ENCODE measurements around the gene GLIPR1L2.
"Not testable (repeated sequence)": the region's sequence is repeated elsewhere in the genome, so short reads cannot be mapped to it uniquely, and the experiment has no call there.

The GLIPR1L2 gene

DNA sequence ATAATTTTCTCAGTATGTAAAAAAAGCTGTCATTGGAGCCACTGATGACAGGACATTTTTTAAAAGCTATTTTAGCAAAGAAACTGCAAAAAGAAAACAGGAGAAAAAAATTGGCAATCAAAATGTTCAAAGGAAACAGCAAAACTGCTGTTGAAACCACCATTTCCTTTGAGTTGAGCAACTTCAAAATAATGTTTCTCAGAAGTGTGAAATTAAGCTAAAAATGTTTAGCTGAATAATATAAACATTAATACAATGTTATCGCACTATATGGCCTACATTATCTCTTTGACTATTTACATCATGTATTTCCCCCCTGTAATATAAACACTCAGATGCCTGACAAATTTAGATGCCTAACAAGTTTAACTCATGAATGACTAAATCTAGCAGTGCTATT is 66.3 kb downstream of the GLIPR1L2 start:
- no peak overlapping the region for H3K4me3 ChIP-seq (ENCODE audit: low read length)
- no peaks in the 10 kb centered on the region for H3K79me2 ChIP-seq (ENCODE audit: low read length)
- H3K9ac ChIP-seq (ENCODE audit: low read length): no peak overlapping the region
- H3K4me2 ChIP-seq (ENCODE audit: low read depth, low read length): 0 out of 2 replicates have a peak overlapping the region, but pooled peaks have one; percentile 6
- H3K4me1 ChIP-seq (ENCODE audit: low read length): peaks cover 16% of the 10 kb centered on the region
- H3K9me3 ChIP-seq (replicated peaks; ENCODE audit: insufficient read depth, low read length): no peaks in the 10 kb centered on the region
- H3K27ac ChIP-seq (ENCODE audit: low read length): no peak overlapping the region; the same call in 1 of the 2 replicates
- H3K36me3 ChIP-seq (replicated peaks; ENCODE audit: insufficient read depth, low read length): no peaks in the 10 kb centered on the region
- no peaks in the 10 kb centered on the region for H3K27me3 ChIP-seq (replicated peaks; ENCODE audit: insufficient read depth, low read length)
- H3K9me2 ChIP-seq (replicated peaks; ENCODE audit: insufficient read depth, low read length): no peaks in the 10 kb centered on the region
- TF ChIP-seq EZH2 (optimal IDR thresholded peaks at IDR 0.05; ENCODE audit: low read depth, low read length): no peak
- TF ChIP-seq, protein P1, sequence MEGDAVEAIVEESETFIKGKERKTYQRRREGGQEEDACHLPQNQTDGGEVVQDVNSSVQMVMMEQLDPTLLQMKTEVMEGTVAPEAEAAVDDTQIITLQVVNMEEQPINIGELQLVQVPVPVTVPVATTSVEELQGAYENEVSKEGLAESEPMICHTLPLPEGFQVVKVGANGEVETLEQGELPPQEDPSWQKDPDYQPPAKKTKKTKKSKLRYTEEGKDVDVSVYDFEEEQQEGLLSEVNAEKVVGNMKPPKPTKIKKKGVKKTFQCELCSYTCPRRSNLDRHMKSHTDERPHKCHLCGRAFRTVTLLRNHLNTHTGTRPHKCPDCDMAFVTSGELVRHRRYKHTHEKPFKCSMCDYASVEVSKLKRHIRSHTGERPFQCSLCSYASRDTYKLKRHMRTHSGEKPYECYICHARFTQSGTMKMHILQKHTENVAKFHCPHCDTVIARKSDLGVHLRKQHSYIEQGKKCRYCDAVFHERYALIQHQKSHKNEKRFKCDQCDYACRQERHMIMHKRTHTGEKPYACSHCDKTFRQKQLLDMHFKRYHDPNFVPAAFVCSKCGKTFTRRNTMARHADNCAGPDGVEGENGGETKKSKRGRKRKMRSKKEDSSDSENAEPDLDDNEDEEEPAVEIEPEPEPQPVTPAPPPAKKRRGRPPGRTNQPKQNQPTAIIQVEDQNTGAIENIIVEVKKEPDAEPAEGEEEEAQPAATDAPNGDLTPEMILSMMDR (IDR thresholded peaks at IDR 0.05; ENCODE audit: low read length): no peak
- no peak for TF ChIP-seq EZH2phosphoT487 (IDR thresholded peaks at IDR 0.05; ENCODE audit: low read length)
- H3F3A ChIP-seq (ENCODE audit: insufficient read depth, low read length): no peaks in the 10 kb centered on the region
- H2AFZ ChIP-seq (ENCODE audit: low read length): no peak overlapping the region
- no peaks in the 10 kb centered on the region for H4K20me1 ChIP-seq (ENCODE audit: insufficient read depth, low read length)
- DNase-seq: peak; percentile 19

GRCh38 chr12:75457866-75458265 is 67.0 kb downstream of the GLIPR1L2 start:
- H3K4me2 ChIP-seq (ENCODE audit: low read depth, low read length); H3F3A ChIP-seq (ENCODE audit: insufficient read depth, low read length); H3K36me3 ChIP-seq (replicated peaks; ENCODE audit: insufficient read depth, low read length); H3K9ac ChIP-seq (ENCODE audit: low read length); H4K20me1 ChIP-seq (ENCODE audit: insufficient read depth, low read length); DNase-seq; H2AFZ ChIP-seq (ENCODE audit: low read length); H3K9me3 ChIP-seq (replicated peaks; ENCODE audit: insufficient read depth, low read length); H3K79me2 ChIP-seq (ENCODE audit: low read length); H3K9me2 ChIP-seq (replicated peaks; ENCODE audit: insufficient read depth, low read length); H3K27ac ChIP-seq (ENCODE audit: low read length); H3K4me3 ChIP-seq (ENCODE audit: low read length); H3K27me3 ChIP-seq (replicated peaks; ENCODE audit: insufficient read depth, low read length): not testable (repeated sequence)
- H3K4me1 ChIP-seq (ENCODE audit: low read length): peaks cover 16% of the 10 kb centered on the region

DNA sequence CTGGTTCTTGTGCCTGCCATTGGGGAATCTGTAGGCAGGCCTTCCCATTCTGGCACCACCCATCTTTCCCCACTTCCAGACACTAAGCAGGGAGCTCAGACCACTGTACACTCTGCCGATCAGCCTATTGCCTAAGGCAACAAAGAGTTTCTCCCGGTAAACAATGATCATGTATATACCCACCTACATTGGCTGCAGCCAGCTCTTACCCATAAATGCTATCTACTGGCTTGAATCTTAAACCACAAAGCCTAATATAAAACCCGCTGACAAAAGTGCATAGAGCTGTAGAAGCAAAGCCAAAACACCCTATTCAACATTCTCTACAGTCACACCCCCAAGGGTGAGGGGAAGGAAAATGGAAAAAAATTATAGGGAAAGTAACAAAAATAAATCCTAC is 68.9 kb downstream of the GLIPR1L2 start:
- DNase-seq: no peak
- Histone ChIP-seq H4K20me1 (ENCODE audit: insufficient read depth, low read length) (no peaks in the 10 kb centered on the region), H3K27ac (ENCODE audit: low read length) (no peak overlapping the region), H3K9ac (ENCODE audit: low read length) (no peak overlapping the region), H3K79me2 (ENCODE audit: low read length) (no peaks in the 10 kb centered on the region), H3K9me3 (replicated peaks; ENCODE audit: insufficient read depth, low read length) (no peaks in the 10 kb centered on the region), H3F3A (ENCODE audit: insufficient read depth, low read length) (no peaks in the 10 kb centered on the region), H3K4me3 (ENCODE audit: low read length) (no peak overlapping the region), H3K27me3 (replicated peaks; ENCODE audit: insufficient read depth, low read length) (no peaks in the 10 kb centered on the region), H3K9me2 (replicated peaks; ENCODE audit: insufficient read depth, low read length) (no peaks in the 10 kb centered on the region), H2AFZ (ENCODE audit: low read length) (no peak overlapping the region), H3K36me3 (replicated peaks; ENCODE audit: insufficient read depth, low read length) (no peaks in the 10 kb centered on the region), H3K4me2 (ENCODE audit: low read depth, low read length) (no peak overlapping the region), H3K4me1 (ENCODE audit: low read length) (peaks cover 16% of the 10 kb centered on the region)
- no peak for TF ChIP-seq EZH2 (optimal IDR thresholded peaks at IDR 0.05; ENCODE audit: low read depth, low read length)
- no peak for TF ChIP-seq EZH2phosphoT487 (IDR thresholded peaks at IDR 0.05; ENCODE audit: low read length)
- TF ChIP-seq, protein P1 (IDR thresholded peaks at IDR 0.05; ENCODE audit: low read length): no peak

GRCh38 chr12:75460204-75460603 is 69.3 kb downstream of the GLIPR1L2 start:
- no peaks in the 10 kb centered on the region for H3K79me2 ChIP-seq (ENCODE audit: low read length)

More at GRCh38 chr12:75460204-75460603, 69.3 kb downstream of the GLIPR1L2 start:
- no peak overlapping the region for H3K4me2 ChIP-seq (ENCODE audit: low read depth, low read length)
- H4K20me1 ChIP-seq (ENCODE audit: insufficient read depth, low read length): no peaks in the 10 kb centered on the region
- TF ChIP-seq EZH2phosphoT487 (IDR thresholded peaks at IDR 0.05; ENCODE audit: low read length) (no peak), EZH2 (optimal IDR thresholded peaks at IDR 0.05; ENCODE audit: low read depth, low read length) (no peak)
- TF ChIP-seq, protein P1 (IDR thresholded peaks at IDR 0.05; ENCODE audit: low read length): no peak
- no peak overlapping the region for H3K4me3 ChIP-seq (ENCODE audit: low read length)
- no peaks in the 10 kb centered on the region for H3K9me3 ChIP-seq (replicated peaks; ENCODE audit: insufficient read depth, low read length)
- peaks cover 16% of the 10 kb centered on the region for H3K4me1 ChIP-seq (ENCODE audit: low read length)
- no peak overlapping the region for H3K9ac ChIP-seq (ENCODE audit: low read length)
- no peaks in the 10 kb centered on the region for H3F3A ChIP-seq (ENCODE audit: insufficient read depth, low read length)
- no peak overlapping the region for H3K27ac ChIP-seq (ENCODE audit: low read length)
- H2AFZ ChIP-seq (ENCODE audit: low read length): no peak overlapping the region
- DNase-seq: no peak
- H3K9me2 ChIP-seq (replicated peaks; ENCODE audit: insufficient read depth, low read length): no peaks in the 10 kb centered on the region
- H3K36me3 ChIP-seq (replicated peaks; ENCODE audit: insufficient read depth, low read length): no peaks in the 10 kb centered on the region
- no peaks in the 10 kb centered on the region for H3K27me3 ChIP-seq (replicated peaks; ENCODE audit: insufficient read depth, low read length)

All from MM.1S (cell line).